GM23338 (cell line): ENCODE measurements around the gene MKRN1. TPM values are rescaled to one million over a fixed set of nuclear protein-coding genes. Genes with fewer than 3 reads are reported as not detected.

Source experiments
- ATAC-seq: fragments of 200-7000 bp; cut with Tn5 transposase; 3 replicates; pipeline ENCODE4 v1.9.1; 2020
- DNase-seq: peaks from one replicate; pipeline ENCODE4 v3.0.0-alpha.2; 2015; ENCODE audit warnings: low spot score
- H2AFZ ChIP-seq: fragments of 200-600 bp; sonication (generic); 2 replicates; pipeline ENCODE4 v1.8.0; 2016; ENCODE audit warnings: antibody characterized with exemption, mild to moderate bottlenecking, moderate library complexity
- H3F3A ChIP-seq: fragments of 200-600 bp; sonication (generic); replicated peaks from 2 replicates; pipeline ENCODE4 v1.8.0; 2017; ENCODE audit warnings: antibody characterized with exemption, mixed run types, low read depth
- H3K27ac ChIP-seq: fragments of 200-600 bp; sonication (generic); 2 replicates; pipeline ENCODE4 v1.6.1; 2016; ENCODE audit warnings: low read depth
- H3K27me3 ChIP-seq: fragments of 200-600 bp; sonication (generic); 2 replicates; pipeline ENCODE4 v1.8.0; 2016; ENCODE audit warnings: mild to moderate bottlenecking, mixed run types, moderate library complexity; ENCODE audit not compliant: insufficient read depth
- H3K36me3 ChIP-seq: fragments of 200-600 bp; sonication (generic); 2 replicates; pipeline ENCODE4 v1.8.0; 2016; ENCODE audit warnings: mild to moderate bottlenecking; ENCODE audit not compliant: insufficient read depth
- H3K4me1 ChIP-seq: fragments of 200-600 bp; sonication (generic); 2 replicates; pipeline ENCODE4 v1.8.0; 2016; ENCODE audit warnings: mild to moderate bottlenecking, moderate library complexity; ENCODE audit not compliant: insufficient read depth
- H3K4me2 ChIP-seq: fragments of 200-600 bp; sonication (generic); 2 replicates; pipeline ENCODE4 v1.7.1; 2017; ENCODE audit warnings: mixed run types
- H3K4me3 ChIP-seq: fragments of 200-600 bp; sonication (generic); 2 replicates; pipeline ENCODE4 v1.6.1; 2016; ENCODE audit warnings: mixed run types
- H3K79me2 ChIP-seq: fragments of 200-600 bp; sonication (generic); replicated peaks from 2 replicates; pipeline ENCODE4 v1.8.0; 2017; ENCODE audit warnings: mild to moderate bottlenecking; ENCODE audit not compliant: insufficient read depth
- H3K9me2 ChIP-seq: fragments of 200-600 bp; sonication (generic); 2 replicates; pipeline ENCODE4 v1.8.0; 2017; ENCODE audit not compliant: insufficient read depth
- H4K20me1 ChIP-seq: fragments of 200-600 bp; sonication (generic); replicated peaks from 2 replicates; pipeline ENCODE4 v1.8.0; 2017; ENCODE audit warnings: mild to moderate bottlenecking; ENCODE audit not compliant: insufficient read depth
- H3K27ac Mint-ChIP-seq: 2 replicates; pipeline ENCODE4 v1.8.0; 2020; ENCODE audit warnings: inconsistent platforms, mild to moderate bottlenecking, moderate library complexity, mixed read lengths
- H3K27me3 Mint-ChIP-seq: 3 replicates; pipeline ENCODE4 v1.8.0; 2022; ENCODE audit warnings: low read depth, mild to moderate bottlenecking, moderate library complexity, mixed read lengths, inconsistent platforms; ENCODE audit not compliant: insufficient read depth, poor library complexity
- H3K36me3 Mint-ChIP-seq: 3 replicates; pipeline ENCODE4 v1.8.0; 2021; ENCODE audit warnings: low read depth, mild to moderate bottlenecking, inconsistent platforms, moderate library complexity, mixed read lengths
- H3K4me1 Mint-ChIP-seq: 3 replicates; pipeline ENCODE4 v1.8.0; 2020; ENCODE audit warnings: mild to moderate bottlenecking, inconsistent platforms, mixed read lengths
- H3K4me3 Mint-ChIP-seq: 3 replicates; pipeline ENCODE4 v1.8.0; 2021; ENCODE audit warnings: moderate library complexity, mild to moderate bottlenecking, inconsistent platforms, mixed read lengths
- H3K9me3 Mint-ChIP-seq: 3 replicates; pipeline ENCODE4 v1.8.0; 2020; ENCODE audit warnings: moderate library complexity, mild to moderate bottlenecking, inconsistent platforms, mixed read lengths
- CREB1 ChIP-seq: fragments of 250-450 bp; sonication (Bioruptor Pico); IDR thresholded peaks from 2 replicates; pipeline ENCODE4 v1.5.0; 2020; ENCODE audit warnings: low read depth, mild to moderate bottlenecking, moderate library complexity
- CTCF ChIP-seq, 2 experiments: fragments of 200-600 bp in 1 of 2; sonication (generic) in 1 of 2; conservative IDR thresholded peaks; 2 replicates each; pipeline versions ENCODE4 v1.5.1 to v1.6.1; 2016 to 2017; ENCODE audit warnings: antibody characterized with exemption in 2 of 2, low read depth in 2 of 2, mild to moderate bottlenecking in 2 of 2, moderate library complexity in 1 of 2
- EZH2 ChIP-seq: fragments of 200-600 bp; sonication (generic); IDR thresholded peaks from one replicate; pipeline ENCODE4 v1.8.0; 2017; ENCODE audit warnings: antibody characterized with exemption, mild to moderate bottlenecking, low read depth; ENCODE audit not compliant: unreplicated experiment
- EZH2phosphoT487 ChIP-seq: fragments of 200-600 bp; sonication (generic); IDR thresholded peaks from one replicate; pipeline ENCODE4 v1.8.1; 2018; ENCODE audit warnings: antibody characterized with exemption; ENCODE audit not compliant: unreplicated experiment
- JUNB ChIP-seq: IDR thresholded peaks from one replicate; pipeline ENCODE4 v1.6.1; 2016; ENCODE audit warnings: antibody characterized with exemption; ENCODE audit not compliant: unreplicated experiment
- NANOG ChIP-seq: IDR thresholded peaks from 2 replicates; pipeline ENCODE4 v1.6.1; 2016; ENCODE audit warnings: antibody characterized with exemption, borderline replicate concordance
- POLR2AphosphoS5 ChIP-seq: IDR thresholded peaks from 2 replicates; pipeline ENCODE4 v1.6.1; 2016; ENCODE audit warnings: antibody characterized with exemption, low read depth
- REST ChIP-seq: IDR thresholded peaks from one replicate; pipeline ENCODE4 v1.6.1; 2018; ENCODE audit warnings: antibody characterized with exemption; ENCODE audit not compliant: unreplicated experiment
- STAT1 ChIP-seq: IDR thresholded peaks from one replicate; pipeline ENCODE4 v1.6.1; 2016; ENCODE audit warnings: antibody characterized with exemption; ENCODE audit not compliant: unreplicated experiment
- ZNF114 ChIP-seq: fragments of 250-450 bp; sonication (Bioruptor Pico); IDR thresholded peaks from 2 replicates; pipeline ENCODE4 v1.5.0; 2020; ENCODE audit warnings: mild to moderate bottlenecking, moderate library complexity
- ZNF331 ChIP-seq: fragments of 250-450 bp; sonication (Bioruptor Pico); IDR thresholded peaks from 2 replicates; pipeline ENCODE4 v1.5.0; 2020; ENCODE audit warnings: low read depth, mild to moderate bottlenecking, moderate library complexity
- polyA plus RNA-seq: library from polyadenylated mRNA; unstranded; fragments of >200 nt; fragmentation: Nextera tagmentation; extraction: Ambion mirVana; gene quantifications from 2 replicates; pipeline ENCODE4 v1.2.1, GENCODE V29; 2016
- total RNA-seq: library from RNA; depleted of rRNA; stranded (reverse); fragments of >200 nt; shearing (Covaris generic); gene quantifications from 2 replicates; pipeline ENCODE4 v1.2.3, GENCODE V29; 2014
- TF ChIP-seq, protein P1 (sequence below): fragments of 250-450 bp; sonication (Bioruptor Pico); IDR thresholded peaks from 2 replicates; pipeline ENCODE4 v1.5.0; 2020; ENCODE audit warnings: mild to moderate bottlenecking, moderate library complexity

Gene MKRN1
- total and polyA plus RNA-seq, 2 experiments from 2014 or later = 65.0 to 86.8 TPM

GRCh38 chr7:140526214-140526613 lies 46.9 kb upstream of the MKRN1 start (continued):
- TF ChIP-seq, protein P1, sequence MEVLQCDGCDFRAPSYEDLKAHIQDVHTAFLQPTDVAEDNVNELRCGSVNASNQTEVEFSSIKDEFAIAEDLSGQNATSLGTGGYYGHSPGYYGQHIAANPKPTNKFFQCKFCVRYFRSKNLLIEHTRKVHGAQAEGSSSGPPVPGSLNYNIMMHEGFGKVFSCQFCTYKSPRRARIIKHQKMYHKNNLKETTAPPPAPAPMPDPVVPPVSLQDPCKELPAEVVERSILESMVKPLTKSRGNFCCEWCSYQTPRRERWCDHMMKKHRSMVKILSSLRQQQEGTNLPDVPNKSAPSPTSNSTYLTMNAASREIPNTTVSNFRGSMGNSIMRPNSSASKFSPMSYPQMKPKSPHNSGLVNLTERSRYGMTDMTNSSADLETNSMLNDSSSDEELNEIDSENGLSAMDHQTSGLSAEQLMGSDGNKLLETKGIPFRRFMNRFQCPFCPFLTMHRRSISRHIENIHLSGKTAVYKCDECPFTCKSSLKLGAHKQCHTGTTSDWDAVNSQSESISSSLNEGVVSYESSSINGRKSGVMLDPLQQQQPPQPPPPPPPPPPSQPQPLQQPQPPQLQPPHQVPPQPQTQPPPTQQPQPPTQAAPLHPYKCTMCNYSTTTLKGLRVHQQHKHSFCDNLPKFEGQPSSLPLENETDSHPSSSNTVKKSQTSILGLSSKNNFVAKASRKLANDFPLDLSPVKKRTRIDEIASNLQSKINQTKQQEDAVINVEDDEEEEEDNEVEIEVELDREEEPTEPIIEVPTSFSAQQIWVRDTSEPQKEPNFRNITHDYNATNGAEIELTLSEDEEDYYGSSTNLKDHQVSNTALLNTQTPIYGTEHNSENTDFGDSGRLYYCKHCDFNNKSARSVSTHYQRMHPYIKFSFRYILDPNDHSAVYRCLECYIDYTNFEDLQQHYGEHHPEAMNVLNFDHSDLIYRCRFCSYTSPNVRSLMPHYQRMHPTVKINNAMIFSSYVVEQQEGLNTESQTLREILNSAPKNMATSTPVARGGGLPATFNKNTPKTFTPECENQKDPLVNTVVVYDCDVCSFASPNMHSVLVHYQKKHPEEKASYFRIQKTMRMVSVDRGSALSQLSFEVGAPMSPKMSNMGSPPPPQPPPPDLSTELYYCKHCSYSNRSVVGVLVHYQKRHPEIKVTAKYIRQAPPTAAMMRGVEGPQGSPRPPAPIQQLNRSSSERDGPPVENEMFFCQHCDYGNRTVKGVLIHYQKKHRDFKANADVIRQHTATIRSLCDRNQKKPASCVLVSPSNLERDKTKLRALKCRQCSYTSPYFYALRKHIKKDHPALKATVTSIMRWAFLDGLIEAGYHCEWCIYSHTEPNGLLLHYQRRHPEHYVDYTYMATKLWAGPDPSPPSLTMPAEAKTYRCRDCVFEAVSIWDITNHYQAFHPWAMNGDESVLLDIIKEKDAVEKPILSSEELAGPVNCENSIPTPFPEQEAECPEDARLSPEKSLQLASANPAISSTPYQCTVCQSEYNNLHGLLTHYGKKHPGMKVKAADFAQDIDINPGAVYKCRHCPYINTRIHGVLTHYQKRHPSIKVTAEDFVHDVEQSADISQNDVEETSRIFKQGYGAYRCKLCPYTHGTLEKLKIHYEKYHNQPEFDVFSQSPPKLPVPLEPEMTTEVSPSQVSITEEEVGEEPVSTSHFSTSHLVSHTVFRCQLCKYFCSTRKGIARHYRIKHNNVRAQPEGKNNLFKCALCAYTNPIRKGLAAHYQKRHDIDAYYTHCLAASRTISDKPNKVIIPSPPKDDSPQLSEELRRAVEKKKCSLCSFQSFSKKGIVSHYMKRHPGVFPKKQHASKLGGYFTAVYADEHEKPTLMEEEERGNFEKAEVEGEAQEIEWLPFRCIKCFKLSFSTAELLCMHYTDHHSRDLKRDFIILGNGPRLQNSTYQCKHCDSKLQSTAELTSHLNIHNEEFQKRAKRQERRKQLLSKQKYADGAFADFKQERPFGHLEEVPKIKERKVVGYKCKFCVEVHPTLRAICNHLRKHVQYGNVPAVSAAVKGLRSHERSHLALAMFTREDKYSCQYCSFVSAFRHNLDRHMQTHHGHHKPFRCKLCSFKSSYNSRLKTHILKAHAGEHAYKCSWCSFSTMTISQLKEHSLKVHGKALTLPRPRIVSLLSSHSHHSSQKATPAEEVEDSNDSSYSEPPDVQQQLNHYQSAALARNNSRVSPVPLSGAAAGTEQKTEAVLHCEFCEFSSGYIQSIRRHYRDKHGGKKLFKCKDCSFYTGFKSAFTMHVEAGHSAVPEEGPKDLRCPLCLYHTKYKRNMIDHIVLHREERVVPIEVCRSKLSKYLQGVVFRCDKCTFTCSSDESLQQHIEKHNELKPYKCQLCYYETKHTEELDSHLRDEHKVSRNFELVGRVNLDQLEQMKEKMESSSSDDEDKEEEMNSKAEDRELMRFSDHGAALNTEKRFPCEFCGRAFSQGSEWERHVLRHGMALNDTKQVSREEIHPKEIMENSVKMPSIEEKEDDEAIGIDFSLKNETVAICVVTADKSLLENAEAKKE (CRISPR knock-in tag) = no peak

DNA sequence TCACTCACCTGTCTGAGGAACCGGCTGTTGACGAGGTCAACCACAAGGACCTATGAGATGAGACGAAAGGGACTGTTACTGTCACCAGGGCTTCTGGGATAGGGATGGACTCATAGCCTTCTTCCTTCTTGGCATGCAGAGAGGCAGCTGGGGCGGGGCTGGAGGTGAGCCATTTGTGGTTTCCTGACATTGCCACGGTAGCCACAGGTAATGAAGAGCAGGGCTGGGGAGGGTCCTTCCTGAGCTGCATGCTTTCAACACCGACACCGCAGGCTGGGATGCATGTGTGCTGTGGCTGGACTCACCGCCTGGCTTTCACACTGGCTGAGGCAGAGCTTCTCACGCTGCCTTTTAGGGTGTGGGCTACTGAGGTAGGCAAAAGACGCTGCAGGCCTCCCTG lies 46.4 kb upstream of the MKRN1 start:
- H3K4me1 Mint-ChIP-seq = peaks cover 8% of the 10 kb centered on the region; the same call in 2 of the 3 replicates
- Histone ChIP-seq H3K36me3 (no peaks in the 10 kb centered on the region), H3K27ac (no peak overlapping the region), H4K20me1 (no peaks in the 10 kb centered on the region), H3K4me2 (no peak overlapping the region), H3K27me3 (no peaks in the 10 kb centered on the region), H3K9me2 (peaks cover 4% of the 10 kb centered on the region; the same call in 1 of the 2 replicates), H3F3A (no peaks in the 10 kb centered on the region), H3K79me2 (no peaks in the 10 kb centered on the region), H2AFZ (0 out of 2 replicates have a peak overlapping the region, but pooled peaks have one; percentile 10), H3K4me1 (no peaks in the 10 kb centered on the region), H3K4me3 (no peak overlapping the region)
- no peak for DNase-seq
- no peaks in the 10 kb centered on the region; the same call in 2 of the 3 replicates for H3K9me3 Mint-ChIP-seq
- 0 out of 3 replicates have a peak, but pooled peaks cover 3% of the 10 kb centered on the region for H3K36me3 Mint-ChIP-seq
- H3K27ac Mint-ChIP-seq = no peak overlapping the region
- no peak; the same call in 2 of the 3 replicates for ATAC-seq
- no peak overlapping the region for H3K4me3 Mint-ChIP-seq
- H3K27me3 Mint-ChIP-seq = no peaks in the 10 kb centered on the region
- TF ChIP-seq REST (no peak), EZH2phosphoT487 (no peak), NANOG (no peak), POLR2AphosphoS5 (no peak), ZNF114 (no peak), CREB1 (CRISPR knock-in tag) (no peak), JUNB (no peak), ZNF331 (no peak), CTCF (conservative IDR thresholded peaks at IDR 0.05; ENCODE audit: low read depth in 2 of 2) (no peak), STAT1 (no peak), EZH2 (no peak)
